Adrenal gland (tissue), 5 donors: ENCODE measurements around the gene C10orf105.

Experiments used
- CTCF ChIP-seq, 6 experiments: fragments of 450-650 bp in 4 of 6; fragments of 200-600 bp in 2 of 6; sonication (generic) in 1 of 6; IDR thresholded peaks; 1 replicate in 5 of 6; 2 replicates in 1 of 6; pipeline versions ENCODE4 v1.5.1 to v1.8.0; 2016 to 2021; ENCODE audit warnings: antibody characterized with exemption in 6 of 6, mild to moderate bottlenecking in 2 of 6, moderate library complexity in 1 of 6
- POLR2A ChIP-seq, 2 donors: fragments of 450-650 bp; IDR thresholded peaks; one replicate each; pipeline ENCODE4 v1.6.1; 2017; ENCODE audit warnings: antibody characterized with exemption in 2 of 2, mild to moderate bottlenecking in 2 of 2, moderate library complexity in 1 of 2
- donor health status: DM: no; HTN: no; CAD: no.

- TF ChIP-seq CTCF (IDR thresholded peaks at IDR 0.05) (no peak), POLR2A (IDR thresholded peaks at IDR 0.05) (no peak)
These were observed 20.8 kb downstream of the C10orf105 start for GRCh38 chr10:71698737-71699136.
